Mesenchymal stem cell (in vitro differentiated cells and primary cell): ENCODE results near the gene ZNF287.
A peak's percentile ranks its signal among the peaks of the same experiment; 100 is the strongest.

ENCODE experiments used
- DNase-seq: peaks from one replicate; pipeline ENCODE4 v3.0.0-alpha.2; 2013
- H2AFZ ChIP-seq: one replicate; pipeline ENCODE4 v1.6.1; 2013; ENCODE audit warnings: low read depth, mild to moderate bottlenecking, control low read depth, inconsistent platforms, low read length, moderate library complexity
- H2AK5ac ChIP-seq: 2 replicates; pipeline ENCODE4 v1.6.1; 2013; ENCODE audit warnings: low read length, moderate library complexity, mild to moderate bottlenecking, inconsistent platforms; ENCODE audit not compliant: severe bottlenecking
- H2BK120ac ChIP-seq: one replicate; pipeline ENCODE4 v1.6.1; 2013; ENCODE audit warnings: low read depth, mild to moderate bottlenecking, inconsistent platforms, low read length, moderate library complexity
- H2BK12ac ChIP-seq, 2 experiments: one replicate each; pipeline ENCODE4 v1.6.1; 2013; ENCODE audit warnings: inconsistent platforms in 2 of 2, low read length in 2 of 2, mild to moderate bottlenecking in 2 of 2, moderate library complexity in 2 of 2, control low read depth in 1 of 2
- H2BK15ac ChIP-seq: one replicate; pipeline ENCODE4 v1.6.1; 2013; ENCODE audit warnings: mild to moderate bottlenecking, low read depth, inconsistent platforms; ENCODE audit not compliant: poor library complexity, severe bottlenecking
- H2BK5ac ChIP-seq: 2 replicates; pipeline ENCODE4 v1.6.1; 2013; ENCODE audit warnings: low read depth, mild to moderate bottlenecking, low read length, control low read depth, inconsistent platforms; ENCODE audit not compliant: poor library complexity, severe bottlenecking
- H3K14ac ChIP-seq, 2 experiments: one replicate each; pipeline ENCODE4 v1.6.1; 2013; ENCODE audit warnings: inconsistent platforms in 2 of 2, low read length in 2 of 2, control low read depth in 1 of 2, mild to moderate bottlenecking in 1 of 2, moderate library complexity in 1 of 2
- H3K18ac ChIP-seq, 2 experiments: one replicate each; pipeline ENCODE4 v1.6.1; 2013; ENCODE audit warnings: inconsistent platforms in 2 of 2, low read length in 2 of 2, control low read depth in 1 of 2, low read depth in 1 of 2, mild to moderate bottlenecking in 1 of 2
- H3K23ac ChIP-seq, 2 experiments: one replicate each; pipeline ENCODE4 v1.6.1; 2013; ENCODE audit warnings: inconsistent platforms in 2 of 2, low read length in 2 of 2, mild to moderate bottlenecking in 2 of 2, moderate library complexity in 2 of 2, control low read depth in 1 of 2
- H3K27ac ChIP-seq: 2 replicates; pipeline ENCODE4 v1.5.1; 2013; ENCODE audit warnings: mild to moderate bottlenecking, moderate library complexity, low read length, control low read depth, inconsistent platforms; ENCODE audit not compliant: poor library complexity, severe bottlenecking
- H3K27me3 ChIP-seq, 2 experiments: 2 replicates each; pipeline versions ENCODE4 v1.6.1 to v1.7.0; 2013; ENCODE audit warnings: low read length in 2 of 2, mild to moderate bottlenecking in 2 of 2, moderate library complexity in 2 of 2, control low read depth in 1 of 2, inconsistent platforms in 1 of 2; ENCODE audit not compliant: control insufficient read depth in 1 of 2, insufficient read depth in 1 of 2
- H3K36me3 ChIP-seq, 2 experiments: 2 replicates each; pipeline versions ENCODE4 v1.6.1 to v1.7.0; 2013; ENCODE audit warnings: low read length in 2 of 2, control low read depth in 1 of 2, inconsistent platforms in 1 of 2, low read depth in 1 of 2, mild to moderate bottlenecking in 1 of 2; ENCODE audit not compliant: insufficient read depth in 2 of 2, control insufficient read depth in 1 of 2
- H3K4ac ChIP-seq, 2 experiments: one replicate each; pipeline ENCODE4 v1.6.1; 2013; ENCODE audit warnings: inconsistent platforms in 2 of 2, low read length in 2 of 2, mild to moderate bottlenecking in 2 of 2, moderate library complexity in 2 of 2, control low read depth in 1 of 2, low read depth in 1 of 2
- H3K4me1 ChIP-seq: 2 replicates; pipeline ENCODE4 v1.6.1; 2013; ENCODE audit warnings: low read depth, low read length, control low read depth; ENCODE audit not compliant: control insufficient read depth, insufficient read depth
- H3K4me2 ChIP-seq: 2 replicates; pipeline ENCODE4 v1.6.1; 2013; ENCODE audit warnings: low read length, mild to moderate bottlenecking, inconsistent platforms; ENCODE audit not compliant: poor library complexity, severe bottlenecking
- H3K4me3 ChIP-seq, 2 experiments: 2 replicates each; pipeline versions ENCODE4 v1.5.1 to v1.7.0; 2013; ENCODE audit warnings: low read length in 2 of 2, mild to moderate bottlenecking in 2 of 2, control low read depth in 1 of 2, low read depth in 1 of 2; ENCODE audit not compliant: insufficient read depth in 1 of 2
- H3K79me1 ChIP-seq: replicated peaks from 2 replicates; pipeline ENCODE4 v1.6.1; 2013; ENCODE audit warnings: mild to moderate bottlenecking, control low read depth, low read length, inconsistent platforms; ENCODE audit not compliant: poor library complexity, severe bottlenecking
- H3K9ac ChIP-seq: 2 replicates; pipeline ENCODE4 v1.7.0; 2013; ENCODE audit warnings: mild to moderate bottlenecking, low read length, moderate library complexity
- H3K9me3 ChIP-seq: 2 replicates; pipeline ENCODE4 v1.7.0; 2013; ENCODE audit warnings: mild to moderate bottlenecking, low read length; ENCODE audit not compliant: control insufficient read depth
- H4K8ac ChIP-seq: one replicate; pipeline ENCODE4 v1.6.1; 2013; ENCODE audit warnings: inconsistent platforms, mild to moderate bottlenecking, low read length, moderate library complexity
- H4K91ac ChIP-seq: one replicate; pipeline ENCODE4 v1.6.1; 2013; ENCODE audit warnings: mild to moderate bottlenecking, low read length, inconsistent platforms
- WGBS: methylation state at CpG from one replicate; pipeline ENCODE4 v1.1.7; 2013; ENCODE audit warnings: mixed read lengths; 5-methylcytosine and 5-hydroxymethylcytosine counted together

Gene ZNF287

DNA sequence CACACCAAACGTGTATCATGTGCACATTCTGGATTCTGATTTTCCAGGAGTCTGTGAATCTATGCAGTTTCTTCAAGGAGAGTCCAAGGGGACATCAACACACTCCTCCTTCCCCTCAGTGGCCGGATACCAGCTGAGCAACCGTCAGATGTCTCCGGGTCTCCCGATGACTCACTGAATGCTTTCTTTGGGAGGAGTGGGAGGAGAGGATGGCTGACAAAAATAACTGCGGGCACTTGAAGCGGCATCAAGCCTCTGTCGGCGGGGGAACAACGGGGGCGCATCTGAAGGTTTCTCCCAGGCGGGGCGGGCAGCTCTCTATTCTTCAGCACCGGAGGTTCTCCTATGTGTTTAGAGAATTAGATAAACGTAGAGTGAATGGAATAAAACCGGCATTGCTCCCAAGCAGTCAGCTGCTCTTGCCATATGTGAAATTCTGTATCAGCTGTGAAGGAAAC, 52.4 kb downstream of the ZNF287 start:
- Histone ChIP-seq H4K8ac (peak overlapping the region; percentile 86), H3K18ac (peak overlapping the region in 1 of 2 experiments; percentile 54), H2BK120ac (no peak overlapping the region), H3K9me3 (no peaks in the 10 kb centered on the region), H3K79me1 (no peaks in the 10 kb centered on the region), H2BK15ac (peak overlapping the region; percentile 50), H3K4me2 (peak overlapping the region; percentile 75), H3K36me3 (no peaks in the 10 kb centered on the region), H2BK5ac (no peak overlapping the region), H3K9ac (peak overlapping the region; percentile 81), H3K27ac (no peak overlapping the region), H3K4ac (no peak overlapping the region), H3K23ac (no peak overlapping the region), H4K91ac (no peak overlapping the region), H3K4me1 (peaks cover 6% of the 10 kb centered on the region), H2BK12ac (peak overlapping the region in 1 of 2 experiments; percentile 90), H3K4me3 (peak overlapping the region in 1 of 2 experiments; percentile 65), H3K14ac (no peak overlapping the region), H3K27me3 (no peaks in the 10 kb centered on the region), H2AK5ac (no peak overlapping the region), H2AFZ (peak overlapping the region; percentile 32)
- DNase-seq, result peak; percentile 82
- WGBS, result 6% methylated on average over 16 of the region's 16 CpGs

DNA sequence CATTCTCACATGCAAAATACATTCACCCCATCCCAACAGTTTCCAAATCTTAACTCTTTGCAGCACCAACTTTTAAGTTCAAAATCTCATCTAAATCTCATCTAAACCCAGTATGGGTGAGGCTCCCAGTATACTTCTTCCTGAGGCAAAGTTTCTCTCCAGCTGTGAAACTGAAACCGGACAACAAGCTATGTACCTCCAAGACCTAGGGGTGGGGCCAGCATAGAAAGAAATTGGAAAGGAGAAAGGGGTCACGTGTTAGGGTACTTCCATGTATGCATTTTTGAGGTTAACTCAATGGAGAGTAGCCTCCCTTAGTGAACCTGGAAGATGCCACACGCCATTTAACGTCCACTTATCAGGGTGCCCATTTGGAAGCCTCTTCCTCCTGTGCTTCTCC, 53.1 kb downstream of the ZNF287 start:
- H3K23ac ChIP-seq, result no peak overlapping the region
- H3K4ac ChIP-seq, result peak overlapping the region in 1 of 2 experiments; percentile 19
- H3K4me2 ChIP-seq, result no peak overlapping the region
- H4K8ac ChIP-seq, result peak overlapping the region; percentile 86
- no peak overlapping the region for H2BK5ac ChIP-seq
- no peaks in the 10 kb centered on the region for H3K9me3 ChIP-seq
- no peak overlapping the region for H2AFZ ChIP-seq
- no peak overlapping the region for H3K27ac ChIP-seq
- no peak overlapping the region for H2BK15ac ChIP-seq
- H2AK5ac ChIP-seq, result no peak overlapping the region
- no peaks in the 10 kb centered on the region for H3K27me3 ChIP-seq
- peak overlapping the region in 1 of 2 experiments; percentile 40 for H3K18ac ChIP-seq
- H4K91ac ChIP-seq, result peak overlapping the region; percentile 55
- H3K79me1 ChIP-seq, result no peaks in the 10 kb centered on the region
- no peak overlapping the region for H3K14ac ChIP-seq
- peak overlapping the region in 1 of 2 experiments; percentile 65 for H3K4me3 ChIP-seq
- H3K4me1 ChIP-seq, result peaks cover 5% of the 10 kb centered on the region
- no peak overlapping the region for H2BK120ac ChIP-seq
- no peak overlapping the region for H3K9ac ChIP-seq
- H2BK12ac ChIP-seq, result peak overlapping the region; percentile 61 to 90
- WGBS, result 95% methylated on average over 4 of the region's 4 CpGs
- H3K36me3 ChIP-seq, result no peaks in the 10 kb centered on the region
- no peak for DNase-seq

DNA sequence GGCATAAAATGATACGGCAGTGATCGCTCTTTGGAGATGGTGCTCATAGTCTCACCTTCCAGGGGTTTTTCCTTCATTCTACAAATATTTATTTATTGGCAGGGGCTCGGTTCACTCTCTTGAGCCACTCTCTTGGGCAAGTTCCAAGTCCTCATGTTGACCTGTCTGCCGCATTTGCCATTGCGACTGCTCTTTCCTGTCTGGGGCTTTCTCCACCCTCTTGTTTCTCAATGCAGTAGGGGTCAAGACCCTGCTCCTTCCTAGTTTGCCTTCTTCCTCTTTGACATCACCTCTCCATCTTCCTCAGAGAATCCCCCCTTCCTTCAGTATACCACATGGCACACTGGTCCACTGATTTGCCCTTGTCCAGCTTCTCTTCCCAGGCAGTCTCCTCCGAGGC, 55.1 kb downstream of the ZNF287 start:
- WGBS, result 95% methylated on average over 6 of the region's 6 CpGs
- no peak for DNase-seq
- Histone ChIP-seq H2BK120ac (no peak overlapping the region), H3K4ac (no peak overlapping the region), H3K79me1 (no peaks in the 10 kb centered on the region), H3K27me3 (no peaks in the 10 kb centered on the region), H3K9ac (no peak overlapping the region), H2BK5ac (no peak overlapping the region), H4K91ac (no peak overlapping the region), H3K4me1 (peaks cover 2% of the 10 kb centered on the region), H4K8ac (no peak overlapping the region), H3K36me3 (no peaks in the 10 kb centered on the region), H3K18ac (no peak overlapping the region), H2BK15ac (no peak overlapping the region), H3K23ac (no peak overlapping the region), H2AFZ (no peak overlapping the region), H3K4me3 (no peak overlapping the region), H3K27ac (no peak overlapping the region), H2AK5ac (no peak overlapping the region), H3K14ac (no peak overlapping the region), H3K4me2 (no peak overlapping the region), H3K9me3 (no peaks in the 10 kb centered on the region), H2BK12ac (no peak overlapping the region)

DNA sequence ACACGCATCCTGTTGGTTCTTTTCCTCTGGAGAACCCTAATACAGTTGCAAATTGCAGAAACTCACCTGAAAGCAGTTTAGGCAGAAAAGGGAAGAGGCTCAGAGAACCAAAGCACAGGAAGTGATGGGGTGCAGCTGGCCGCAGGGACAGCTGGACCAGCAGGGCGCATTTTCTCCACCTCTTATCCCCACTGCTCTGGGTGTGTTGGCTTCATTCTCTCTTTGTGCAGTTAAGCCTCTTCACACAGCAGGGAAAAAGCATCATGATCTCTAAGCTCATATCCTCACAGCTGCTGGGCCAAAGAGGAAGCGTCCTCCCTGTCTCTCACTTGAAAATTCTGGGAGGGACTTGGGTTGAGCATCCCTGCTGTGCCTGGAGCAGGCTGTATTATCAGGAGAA, 57.0 kb downstream of the ZNF287 start:
- H2AFZ ChIP-seq, result no peak overlapping the region
- no peaks in the 10 kb centered on the region for H3K36me3 ChIP-seq
- H2BK5ac ChIP-seq, result no peak overlapping the region
- no peak overlapping the region for H3K4me2 ChIP-seq
- H4K8ac ChIP-seq, result no peak overlapping the region
- H3K27me3 ChIP-seq, result no peaks in the 10 kb centered on the region
- H4K91ac ChIP-seq, result no peak overlapping the region
- WGBS, result 65% methylated on average over 4 of the region's 4 CpGs
- no peak overlapping the region for H2BK12ac ChIP-seq
- H3K9ac ChIP-seq, result no peak overlapping the region
- no peak overlapping the region for H3K4ac ChIP-seq
- H3K79me1 ChIP-seq, result no peaks in the 10 kb centered on the region
- no peak overlapping the region for H2AK5ac ChIP-seq
- H3K23ac ChIP-seq, result no peak overlapping the region
- H2BK120ac ChIP-seq, result no peak overlapping the region
- H3K9me3 ChIP-seq, result no peaks in the 10 kb centered on the region
- no peak overlapping the region for H3K18ac ChIP-seq
- H3K14ac ChIP-seq, result no peak overlapping the region
- no peak overlapping the region for H2BK15ac ChIP-seq
- DNase-seq, result no peak
- H3K4me1 ChIP-seq, result peaks cover under 1% of the 10 kb centered on the region
- no peak overlapping the region for H3K27ac ChIP-seq
- H3K4me3 ChIP-seq, result no peak overlapping the region
